Common myeloid progenitor, CD34-positive (primary cell): Measurements from ENCODE around the gene MAP4.

Experiments
- CTCF ChIA-PET: fragments of 350-600 bp; sonication (Branson Sonifier 250); formaldehyde crosslinking; loops from one replicate; lab custom pipeline; 2021; ENCODE audit warnings: antibody characterized with exemption; lab: Charles Lee
- POLR2A ChIA-PET: fragments of 350-600 bp; sonication (Branson Sonifier 250); formaldehyde crosslinking; loops from one replicate; lab custom pipeline; 2021; ENCODE audit warnings: antibody characterized with exemption; lab: Charles Lee
- DNase-seq, 3 donors: peaks; one replicate each; pipeline versions ENCODE4 v3.0.0 to v3.0.0-alpha.2; 2013
- H3K27ac ChIP-seq, 2 experiments: 1 replicate in 1 of 2; 2 replicates in 1 of 2; pipeline ENCODE4 v1.7.0; 2013; ENCODE audit warnings: inconsistent platforms in 2 of 2, low read length in 2 of 2, mild to moderate bottlenecking in 2 of 2, low read depth in 1 of 2, moderate library complexity in 1 of 2; ENCODE audit not compliant: severe bottlenecking in 2 of 2, insufficient read depth in 1 of 2, poor library complexity in 1 of 2
- H3K27me3 ChIP-seq, 5 experiments: replicated peaks in 2 of 5; 1 replicate in 3 of 5; 2 replicates in 2 of 5; pipeline versions ENCODE4 v1.6.1 to v1.7.0; 2013; ENCODE audit warnings: low read length in 4 of 5, mild to moderate bottlenecking in 2 of 5, moderate library complexity in 2 of 5, inconsistent platforms in 1 of 5; ENCODE audit not compliant: insufficient read depth in 5 of 5, control insufficient read depth in 4 of 5
- H3K36me3 ChIP-seq, 4 experiments: 1 replicate in 2 of 4; 2 replicates in 2 of 4; pipeline versions ENCODE4 v1.6.1 to v1.7.0; 2013; ENCODE audit warnings: low read length in 3 of 4, control low read depth in 1 of 4, mild to moderate bottlenecking in 1 of 4; ENCODE audit not compliant: control insufficient read depth in 4 of 4, insufficient read depth in 4 of 4
- H3K4me1 ChIP-seq, 4 experiments: 1 replicate in 3 of 4; 2 replicates in 1 of 4; pipeline versions ENCODE4 v1.6.1 to v1.7.1; 2013; ENCODE audit warnings: low read length in 3 of 4, mild to moderate bottlenecking in 3 of 4, control low read depth in 1 of 4, inconsistent platforms in 1 of 4, moderate library complexity in 1 of 4; ENCODE audit not compliant: control insufficient read depth in 4 of 4, insufficient read depth in 4 of 4; ENCODE audit errors: control extremely low read depth in 1 of 4
- H3K4me3 ChIP-seq, 7 experiments: 1 replicate in 4 of 7; 2 replicates in 3 of 7; pipeline versions ENCODE4 v1.5.1 to v1.7.0; 2013; ENCODE audit warnings: mild to moderate bottlenecking in 7 of 7, low read length in 6 of 7, moderate library complexity in 6 of 7, inconsistent platforms in 2 of 7, low read depth in 2 of 7, control low read depth in 1 of 7; ENCODE audit not compliant: insufficient read depth in 4 of 7, control insufficient read depth in 1 of 7; ENCODE audit errors: extremely low read depth in 1 of 7
- H3K9me3 ChIP-seq, 5 experiments: 1 replicate in 4 of 5; 2 replicates in 1 of 5; pipeline versions ENCODE4 v1.6.1 to v1.7.1; 2013; ENCODE audit warnings: low read length in 4 of 5, mild to moderate bottlenecking in 2 of 5, inconsistent platforms in 1 of 5, low read depth in 1 of 5, moderate library complexity in 1 of 5; ENCODE audit not compliant: control insufficient read depth in 4 of 5, insufficient read depth in 2 of 5; ENCODE audit errors: control extremely low read depth in 1 of 5
- WGBS: methylation state at CpG from one replicate; pipeline ENCODE4 v1.1.5; 2013; ENCODE audit not compliant: insufficient coverage; 5-methylcytosine and 5-hydroxymethylcytosine counted together

MAP4 gene

DNA sequence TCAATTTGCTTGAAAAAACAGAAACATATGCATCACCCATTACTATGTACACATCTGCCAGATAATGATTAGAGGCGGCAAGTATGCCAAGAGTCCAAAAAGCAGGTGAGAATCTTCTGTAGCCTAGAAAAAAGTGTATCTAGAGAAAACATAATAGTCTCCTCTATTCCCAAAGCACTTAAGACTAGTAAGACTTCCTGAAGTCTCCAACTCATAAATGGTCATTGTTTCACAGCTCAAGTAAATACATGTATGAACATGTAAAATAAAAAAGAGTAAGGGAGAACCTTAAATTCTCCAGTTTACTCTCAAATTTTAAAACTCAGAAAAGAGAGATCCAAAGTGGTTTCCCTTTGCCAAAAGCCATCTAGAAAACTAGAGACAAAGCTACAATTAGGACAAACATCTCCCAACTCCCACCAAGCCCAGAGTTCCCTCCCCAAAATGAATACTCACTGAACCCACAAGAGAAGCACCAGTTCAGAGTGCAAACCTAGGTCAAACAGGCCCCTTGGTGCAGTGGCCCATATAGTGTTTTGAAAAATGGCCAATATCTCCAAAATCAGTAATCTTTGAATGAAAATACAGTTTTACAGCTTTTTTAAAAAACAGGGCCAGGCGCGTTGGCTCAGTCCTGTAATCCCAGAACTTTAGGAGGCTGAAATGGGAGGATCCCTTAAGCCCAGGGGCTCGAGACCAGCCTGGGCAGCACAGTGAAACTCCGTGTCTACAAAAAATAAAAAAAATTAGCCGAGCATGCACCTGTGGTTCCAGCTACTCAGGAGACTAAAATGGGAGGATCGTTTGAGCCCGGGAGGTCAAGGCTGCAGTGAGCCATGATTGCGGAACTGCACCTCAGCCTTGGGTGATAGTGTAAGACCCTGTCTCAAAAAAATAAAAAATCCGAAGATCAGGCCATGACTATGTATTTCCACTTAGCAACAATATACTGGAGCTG, 11.0 kb upstream of the MAP4 start:
- CTCF ChIA-PET = no interaction called here
- no peaks in the 10 kb centered on the region for H3K36me3 ChIP-seq
- no peak overlapping the region for H3K27ac ChIP-seq
- POLR2A ChIA-PET = interaction anchor here (0.6 kb wide), 1 partner anchor 70 kb away, joined by 3 read pairs; no protein-coding TSS in a partner anchor
- no peaks in the 10 kb centered on the region for H3K27me3 ChIP-seq
- H3K4me3 ChIP-seq = no peak overlapping the region
- H3K4me1 ChIP-seq = no peaks in the 10 kb centered on the region
- 87% methylated on average over 9 of the region's 10 CpGs for WGBS
- no peak for DNase-seq
- no peaks in the 10 kb centered on the region for H3K9me3 ChIP-seq

- Histone ChIP-seq H3K36me3 (no peaks in the 10 kb centered on the region), H3K27ac (no peak overlapping the region), H3K4me3 (no peak overlapping the region), H3K9me3 (no peaks in the 10 kb centered on the region), H3K27me3 (no peaks in the 10 kb centered on the region), H3K4me1 (no peaks in the 10 kb centered on the region)
- WGBS = no CpG with 5 or more reads among the region's 2 CpGs
- CTCF ChIA-PET = no interaction called here
- POLR2A ChIA-PET = no interaction called here
- DNase-seq = no peak
These were observed 9.9 kb upstream of the MAP4 start for GRCh38 chr3:48026098-48026497.

DNA sequence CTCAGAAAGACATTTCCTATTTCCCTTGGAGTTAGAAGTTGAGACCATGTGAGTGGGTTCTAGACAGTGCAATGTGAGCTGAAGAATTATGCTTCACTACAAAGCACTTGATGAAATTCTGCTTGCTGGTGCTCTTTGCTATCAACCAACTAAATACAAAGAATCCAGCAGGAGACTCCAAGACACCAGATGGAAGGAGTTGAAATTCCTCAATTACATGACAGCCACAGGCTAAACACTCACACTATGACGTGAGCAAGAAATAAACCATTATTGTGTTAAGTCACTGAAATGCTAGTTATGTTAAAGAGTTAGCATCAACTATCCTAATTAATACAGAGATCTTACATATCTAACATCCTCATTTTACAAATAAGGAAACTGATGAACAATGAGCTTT, 8.2 kb upstream of the MAP4 start:
- Histone ChIP-seq H3K36me3 (no peaks in the 10 kb centered on the region), H3K4me1 (no peaks in the 10 kb centered on the region), H3K27ac (no peak overlapping the region), H3K27me3 (no peaks in the 10 kb centered on the region), H3K9me3 (no peaks in the 10 kb centered on the region), H3K4me3 (no peak overlapping the region)
- POLR2A ChIA-PET = no interaction called here
- CTCF ChIA-PET = no interaction called here
- DNase-seq = no peak
- WGBS = no CpG with 5 or more reads among the region's 1 CpG

- POLR2A ChIA-PET = no interaction called here
- Histone ChIP-seq H3K9me3 (no peaks in the 10 kb centered on the region), H3K4me3 (no peak overlapping the region), H3K36me3 (no peaks in the 10 kb centered on the region), H3K27me3 (no peaks in the 10 kb centered on the region), H3K27ac (no peak overlapping the region), H3K4me1 (no peaks in the 10 kb centered on the region)
- 80% methylated on average over 1 of the region's 1 CpG for WGBS
- no peak for DNase-seq
- CTCF ChIA-PET = no interaction called here
These were observed 7.2 kb upstream of the MAP4 start for GRCh38 chr3:48023377-48023776.

DNA sequence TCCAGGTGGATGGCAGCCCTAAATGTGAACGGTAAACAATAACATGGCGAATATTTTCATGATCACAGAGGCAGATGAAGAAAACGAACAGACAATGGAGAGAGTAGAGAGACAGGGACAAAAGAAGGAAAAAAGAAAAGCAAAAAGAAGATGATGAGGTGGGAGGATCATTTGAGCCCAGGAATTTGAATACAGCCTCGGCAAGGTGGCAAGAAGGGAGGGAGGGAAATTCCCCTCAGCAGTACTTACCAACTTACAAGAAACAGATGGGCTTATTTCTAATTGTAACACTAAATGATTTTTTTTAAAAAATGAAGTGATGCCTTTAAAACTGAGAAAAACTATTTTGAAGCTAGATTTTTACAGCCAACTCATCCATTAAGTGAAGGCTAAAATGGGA, 6.0 kb upstream of the MAP4 start:
- no peaks in the 10 kb centered on the region for H3K27me3 ChIP-seq
- H3K9me3 ChIP-seq = no peaks in the 10 kb centered on the region
- peaks cover 0 to 6% (median 2%) of the 10 kb centered on the region in 4 experiments for H3K4me1 ChIP-seq
- 100% methylated on average over 2 of the region's 4 CpGs for WGBS
- POLR2A ChIA-PET = no interaction called here
- H3K4me3 ChIP-seq = no peak overlapping the region
- no peak for DNase-seq
- H3K27ac ChIP-seq = no peak overlapping the region
- H3K36me3 ChIP-seq = peaks cover 0 to 3% (median 0%) of the 10 kb centered on the region in 4 experiments
- CTCF ChIA-PET = interaction anchor here (1.0 kb wide), 1 partner anchor 126 kb away, joined by 3 read pairs; no protein-coding TSS in a partner anchor

DNA sequence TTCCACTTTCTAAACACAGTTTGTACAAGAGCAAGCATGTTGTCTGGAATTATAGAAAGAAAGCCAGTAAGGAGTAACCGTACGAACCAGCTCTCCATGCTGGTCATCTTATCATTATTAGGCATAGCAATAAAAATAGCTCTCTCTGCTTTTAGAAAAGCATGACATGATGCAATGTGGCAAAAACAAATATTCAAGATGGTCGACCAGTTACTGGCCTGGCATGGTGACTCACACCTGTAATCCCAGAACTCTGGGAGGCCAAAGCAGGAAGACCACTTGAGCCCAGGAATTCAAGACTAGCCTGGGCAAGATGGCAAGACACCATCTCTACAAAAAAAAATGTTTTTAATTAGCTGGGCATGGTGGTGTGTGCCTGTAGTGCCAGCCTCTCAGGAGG, 2.6 kb upstream of the MAP4 start:
- Histone ChIP-seq H3K4me3 (no peak overlapping the region), H3K4me1 (peaks cover 5 to 27% (median 17%) of the 10 kb centered on the region in 4 experiments), H3K9me3 (no peaks in the 10 kb centered on the region), H3K27ac (no peak overlapping the region), H3K36me3 (peaks cover 0 to 3% (median 0%) of the 10 kb centered on the region in 4 experiments), H3K27me3 (no peaks in the 10 kb centered on the region)
- POLR2A ChIA-PET = interaction anchor here (0.6 kb wide), 1 partner anchor 19 kb away, joined by 3 read pairs; no protein-coding TSS in a partner anchor
- 83% methylated on average over 2 of the region's 3 CpGs for WGBS
- DNase-seq = no peak
- CTCF ChIA-PET = no interaction called here
